ENCODE results near the gene TMEM117.

- TF ChIP-seq, protein P1, sequence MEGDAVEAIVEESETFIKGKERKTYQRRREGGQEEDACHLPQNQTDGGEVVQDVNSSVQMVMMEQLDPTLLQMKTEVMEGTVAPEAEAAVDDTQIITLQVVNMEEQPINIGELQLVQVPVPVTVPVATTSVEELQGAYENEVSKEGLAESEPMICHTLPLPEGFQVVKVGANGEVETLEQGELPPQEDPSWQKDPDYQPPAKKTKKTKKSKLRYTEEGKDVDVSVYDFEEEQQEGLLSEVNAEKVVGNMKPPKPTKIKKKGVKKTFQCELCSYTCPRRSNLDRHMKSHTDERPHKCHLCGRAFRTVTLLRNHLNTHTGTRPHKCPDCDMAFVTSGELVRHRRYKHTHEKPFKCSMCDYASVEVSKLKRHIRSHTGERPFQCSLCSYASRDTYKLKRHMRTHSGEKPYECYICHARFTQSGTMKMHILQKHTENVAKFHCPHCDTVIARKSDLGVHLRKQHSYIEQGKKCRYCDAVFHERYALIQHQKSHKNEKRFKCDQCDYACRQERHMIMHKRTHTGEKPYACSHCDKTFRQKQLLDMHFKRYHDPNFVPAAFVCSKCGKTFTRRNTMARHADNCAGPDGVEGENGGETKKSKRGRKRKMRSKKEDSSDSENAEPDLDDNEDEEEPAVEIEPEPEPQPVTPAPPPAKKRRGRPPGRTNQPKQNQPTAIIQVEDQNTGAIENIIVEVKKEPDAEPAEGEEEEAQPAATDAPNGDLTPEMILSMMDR (IDR thresholded peaks at IDR 0.05), result no peak
- no peak for TF ChIP-seq POLR2A (IDR thresholded peaks at IDR 0.05)
- TF ChIP-seq POLR2AphosphoS5 (IDR thresholded peaks at IDR 0.05; ENCODE audit: insufficient read depth in 1 of 2, low read depth in 1 of 2), result no peak
Measured at GRCh38 chr12:44118946-44119345, 283.1 kb downstream of the TMEM117 start.
